PC-9 (cell line): ENCODE results near the gene SULT1E1.
"Not testable (repeated sequence)": the region's sequence is repeated elsewhere in the genome, so short reads cannot be mapped to it uniquely, and the experiment has no call there.

Experiments
- CTCF ChIP-seq: fragments of 200-600 bp; sonication (generic); conservative IDR thresholded peaks from 2 replicates; pipeline ENCODE4 v1.6.1; 2017; ENCODE audit warnings: mixed run types, antibody characterized with exemption, mild to moderate bottlenecking, moderate library complexity
- EZH2 ChIP-seq: fragments of 200-600 bp; sonication (generic); IDR thresholded peaks from 2 replicates; pipeline ENCODE4 v1.8.0; 2017; ENCODE audit warnings: antibody characterized with exemption, low read depth

GRCh38 chr4:69825056-69825455 lies 34.9 kb downstream of the SULT1E1 start:
- TF ChIP-seq CTCF, EZH2: not testable (repeated sequence)
